IPS DF 6.9 (cell line): ENCODE measurements around the gene FHOD3.

Source experiments
- DNase-seq: peaks from one replicate; pipeline ENCODE4 v3.0.0-alpha.2; 2013; ENCODE audit warnings: low read depth, low spot score
- H3K27ac ChIP-seq: one replicate; pipeline ENCODE4 v1.5.1; 2013; ENCODE audit warnings: low read length, control low read depth
- H3K27me3 ChIP-seq: 2 replicates; pipeline ENCODE4 v1.6.1; 2013; ENCODE audit warnings: mild to moderate bottlenecking, low read length; ENCODE audit not compliant: control insufficient read depth, insufficient read depth
- H3K36me3 ChIP-seq: 2 replicates; pipeline ENCODE4 v1.6.1; 2013; ENCODE audit warnings: low read length; ENCODE audit not compliant: control insufficient read depth, insufficient read depth
- H3K4me1 ChIP-seq: 2 replicates; pipeline ENCODE4 v1.6.1; 2013; ENCODE audit warnings: low read length; ENCODE audit not compliant: control insufficient read depth, insufficient read depth
- H3K4me3 ChIP-seq: 2 replicates; pipeline ENCODE4 v1.5.1; 2013; ENCODE audit warnings: mild to moderate bottlenecking, low read length
- H3K9me3 ChIP-seq: 2 replicates; pipeline ENCODE4 v1.6.1; 2013; ENCODE audit warnings: low read length, inconsistent platforms; ENCODE audit not compliant: control insufficient read depth, insufficient read depth
- WGBS: extraction: QIAGEN DNeasy Blood & Tissue Kit; methylation state at CpG from one replicate; pipeline ENCODE4 v1.1.7; 2013; ENCODE audit warnings: mixed read lengths, missing lambda C conversion rate; ENCODE audit not compliant: insufficient read length, insufficient coverage; 5-methylcytosine and 5-hydroxymethylcytosine counted together

The FHOD3 gene

DNA sequence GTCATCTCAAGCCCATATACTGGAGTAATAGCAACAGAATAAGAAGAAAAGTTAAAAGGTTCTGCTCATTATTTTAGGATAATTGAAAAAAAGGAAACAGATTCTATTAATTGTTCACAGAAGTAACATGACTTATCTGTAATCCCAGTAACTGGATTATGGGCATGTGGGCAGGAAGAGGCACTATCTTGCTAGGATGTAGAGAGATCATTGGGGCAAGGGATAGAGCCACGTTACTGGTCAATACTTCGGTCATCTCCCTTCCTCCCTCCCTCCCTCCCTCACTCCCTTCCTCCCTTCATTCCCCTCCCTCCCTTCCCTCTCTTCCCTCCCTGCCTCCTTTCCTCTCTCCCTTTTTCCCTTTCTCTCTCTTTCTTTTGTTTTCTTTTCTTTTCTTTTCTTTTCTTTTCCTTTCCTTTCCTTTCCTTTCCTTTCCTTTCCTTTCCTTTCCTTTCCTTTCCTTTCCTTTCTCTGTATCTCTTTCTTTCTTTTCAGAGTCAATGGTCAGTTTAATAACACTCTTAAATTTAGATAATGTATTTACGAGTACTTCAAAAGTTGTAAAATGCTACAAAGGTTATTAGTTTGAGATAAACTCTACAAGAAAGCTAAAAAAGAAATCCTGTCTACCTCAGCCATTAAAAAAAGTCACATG, 82.8 kb downstream of the FHOD3 start:
- WGBS = no CpG with 5 or more reads among the region's 3 CpGs
- H3K27ac ChIP-seq = no peak overlapping the region
- H3K27me3 ChIP-seq = no peaks in the 10 kb centered on the region
- no peaks in the 10 kb centered on the region for H3K9me3 ChIP-seq
- no peak overlapping the region for H3K4me3 ChIP-seq
- H3K36me3 ChIP-seq = no peaks in the 10 kb centered on the region
- no peaks in the 10 kb centered on the region for H3K4me1 ChIP-seq
- no peak for DNase-seq

- no peak overlapping the region for H3K4me3 ChIP-seq
- WGBS = no CpG with 5 or more reads among the region's 4 CpGs
- DNase-seq = no peak
- no peaks in the 10 kb centered on the region for H3K36me3 ChIP-seq
- no peaks in the 10 kb centered on the region for H3K27me3 ChIP-seq
- no peaks in the 10 kb centered on the region for H3K9me3 ChIP-seq
- no peak overlapping the region for H3K27ac ChIP-seq
- no peaks in the 10 kb centered on the region for H3K4me1 ChIP-seq
These were observed 83.6 kb downstream of the FHOD3 start for GRCh38 chr18:36381075-36381474.

DNA sequence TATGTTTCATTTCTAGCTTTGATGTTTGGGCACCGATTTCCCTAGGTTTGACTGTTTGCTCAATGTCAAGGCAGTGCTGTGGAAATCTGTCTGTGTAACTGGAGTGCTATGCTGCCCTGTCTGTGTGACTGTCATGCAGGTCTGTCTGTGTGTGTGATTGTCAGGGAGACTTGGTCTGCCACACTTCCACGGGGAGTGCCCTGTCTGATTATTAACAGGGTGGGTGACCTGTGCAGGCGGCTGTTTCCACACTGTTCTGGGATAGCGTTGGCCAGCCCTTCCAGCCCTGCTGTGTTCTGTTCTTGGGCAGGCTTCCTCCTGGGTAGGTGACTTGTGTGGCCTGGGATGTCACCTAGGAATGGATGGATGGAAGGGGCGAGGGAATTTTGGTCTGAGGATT, 85.3 kb downstream of the FHOD3 start:
- Histone ChIP-seq H3K27ac (no peak overlapping the region), H3K4me3 (no peak overlapping the region; the same call in 1 of the 2 replicates), H3K4me1 (no peaks in the 10 kb centered on the region), H3K27me3 (no peaks in the 10 kb centered on the region; the same call in 1 of the 2 replicates), H3K9me3 (no peaks in the 10 kb centered on the region), H3K36me3 (no peaks in the 10 kb centered on the region)
- DNase-seq = no peak
- whole genome bisulfite sequencing = no CpG with 5 or more reads among the region's 5 CpGs

DNA sequence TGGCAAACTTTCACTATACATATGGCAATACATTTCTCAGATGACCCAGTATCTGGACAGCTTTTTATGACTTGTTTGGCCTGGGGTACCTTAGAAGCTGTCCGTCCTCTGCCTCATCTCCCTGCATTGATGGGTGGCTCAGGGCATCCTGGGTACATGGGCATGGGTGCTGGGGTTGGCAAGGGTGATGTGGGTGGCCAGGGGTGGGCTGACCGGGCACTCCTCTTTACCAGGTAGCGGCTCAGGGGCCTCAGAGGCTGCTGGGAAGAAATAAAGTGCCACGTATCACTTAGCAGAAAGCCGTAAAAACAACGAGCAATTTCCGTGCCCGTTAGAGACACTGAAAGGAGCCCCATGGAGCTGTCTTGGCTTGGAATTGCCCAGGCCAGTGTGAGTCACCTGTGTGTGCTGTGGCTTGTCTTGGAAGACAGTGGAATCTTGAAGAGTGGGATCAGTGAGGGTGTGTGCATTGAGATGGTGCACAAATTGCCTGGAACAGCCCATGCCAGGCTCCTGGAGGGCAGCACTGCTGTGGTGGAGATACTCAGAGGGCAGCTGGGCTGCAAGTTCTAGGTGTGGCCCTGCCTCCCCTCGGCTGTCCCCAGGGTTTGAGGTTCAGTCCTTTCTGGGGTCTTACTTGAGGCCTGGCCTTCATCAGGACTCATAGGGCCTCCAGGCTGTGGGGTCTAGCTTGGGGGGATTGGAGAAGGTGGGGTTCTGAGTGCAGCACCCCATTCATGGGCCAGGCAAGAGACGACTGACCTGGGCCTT, 88.8 kb downstream of the FHOD3 start:
- no peaks in the 10 kb centered on the region for H3K4me1 ChIP-seq
- H3K27ac ChIP-seq = no peak overlapping the region
- H3K4me3 ChIP-seq = no peak overlapping the region
- no peak for DNase-seq
- H3K36me3 ChIP-seq = no peaks in the 10 kb centered on the region
- no peaks in the 10 kb centered on the region for H3K9me3 ChIP-seq
- WGBS = no CpG with 5 or more reads among the region's 10 CpGs
- no peaks in the 10 kb centered on the region; the same call in 1 of the 2 replicates for H3K27me3 ChIP-seq

DNA sequence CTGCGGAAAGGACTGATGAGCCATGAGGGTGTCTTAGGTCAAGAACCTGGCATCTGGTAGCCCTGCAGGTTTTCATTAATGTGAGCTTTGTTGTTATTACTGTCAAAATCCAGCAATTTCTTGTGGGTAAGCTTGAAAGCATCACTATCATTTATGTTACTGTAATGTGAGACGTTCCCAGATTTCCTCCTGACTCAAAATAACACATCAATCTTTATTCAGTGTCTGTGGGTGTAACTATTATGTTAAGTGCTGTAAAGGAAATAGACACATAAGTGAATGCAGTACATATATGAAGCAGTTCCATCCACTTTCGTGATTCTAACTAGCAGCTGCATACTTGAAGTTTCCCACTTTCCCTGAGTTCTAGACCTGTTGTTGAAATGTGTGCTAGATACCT, 89.8 kb downstream of the FHOD3 start:
- no CpG with 5 or more reads among the region's 3 CpGs for WGBS
- Histone ChIP-seq H3K4me1 (no peaks in the 10 kb centered on the region), H3K27me3 (no peaks in the 10 kb centered on the region; the same call in 1 of the 2 replicates), H3K4me3 (no peak overlapping the region), H3K27ac (no peak overlapping the region), H3K9me3 (no peaks in the 10 kb centered on the region), H3K36me3 (no peaks in the 10 kb centered on the region)
- DNase-seq = no peak

- WGBS = no CpG with 5 or more reads among the region's 4 CpGs
- no peak overlapping the region for H3K27ac ChIP-seq
These were observed 90.8 kb downstream of the FHOD3 start for GRCh38 chr18:36388310-36388709.

GRCh38 chr18:36389027-36389426, 91.5 kb downstream of the FHOD3 start:
- DNase-seq = no peak
- Histone ChIP-seq H3K9me3 (no peaks in the 10 kb centered on the region), H3K36me3 (no peaks in the 10 kb centered on the region), H3K27ac (no peak overlapping the region), H3K27me3 (no peaks in the 10 kb centered on the region; the same call in 1 of the 2 replicates), H3K4me3 (no peak overlapping the region), H3K4me1 (no peaks in the 10 kb centered on the region)
- WGBS = no CpG with 5 or more reads among the region's 7 CpGs

More at GRCh38 chr18:36388310-36388709, 90.8 kb downstream of the FHOD3 start:
- DNase-seq = no peak
- H3K9me3 ChIP-seq = no peaks in the 10 kb centered on the region
- no peaks in the 10 kb centered on the region for H3K36me3 ChIP-seq
- no peak overlapping the region for H3K4me3 ChIP-seq
- no peaks in the 10 kb centered on the region; the same call in 1 of the 2 replicates for H3K27me3 ChIP-seq
- no peaks in the 10 kb centered on the region for H3K4me1 ChIP-seq

DNA sequence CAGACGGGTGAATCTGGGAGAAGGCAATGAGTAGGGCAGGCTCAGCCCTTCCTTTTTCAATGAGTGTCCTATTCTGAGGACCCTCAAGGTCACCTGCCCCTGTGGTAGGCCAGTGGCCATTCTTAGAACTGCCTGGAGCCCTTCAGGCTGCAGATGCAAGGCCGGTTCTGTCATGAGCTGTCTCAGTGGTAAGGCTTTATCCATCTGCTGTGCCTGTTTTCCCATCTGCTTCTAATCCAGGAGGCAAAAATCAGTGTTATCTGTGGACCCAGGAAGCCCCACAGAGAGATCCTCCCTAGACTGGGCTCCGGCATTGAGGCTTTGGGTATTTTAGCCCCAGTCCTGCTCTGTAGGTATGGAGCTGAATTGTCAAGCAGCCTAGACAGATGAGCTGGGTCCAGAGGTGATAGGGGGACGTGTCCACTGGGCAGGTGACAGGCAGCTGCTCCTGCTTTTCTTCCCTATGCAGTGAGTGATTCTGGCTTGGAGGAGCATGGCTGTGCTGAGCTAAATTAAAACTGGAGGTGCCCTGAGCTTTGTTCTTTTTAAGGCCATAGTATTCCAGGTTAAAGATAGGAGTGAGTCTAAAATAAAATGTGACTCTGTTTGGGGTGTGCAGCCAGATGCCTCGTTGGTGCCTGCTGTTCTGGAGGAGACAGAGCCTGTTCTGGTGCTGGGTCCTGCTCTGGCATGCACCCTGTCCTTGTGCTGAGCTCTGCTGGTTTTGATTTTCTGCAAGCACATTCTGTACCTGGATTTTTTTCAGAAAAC, 92.5 kb downstream of the FHOD3 start:
- Histone ChIP-seq H3K9me3 (no peaks in the 10 kb centered on the region), H3K27me3 (no peaks in the 10 kb centered on the region; the same call in 1 of the 2 replicates), H3K27ac (no peak overlapping the region), H3K4me1 (no peaks in the 10 kb centered on the region), H3K4me3 (no peak overlapping the region), H3K36me3 (no peaks in the 10 kb centered on the region)
- no peak for DNase-seq
- whole genome bisulfite sequencing = no CpG with 5 or more reads among the region's 5 CpGs

GRCh38 chr18:36391426-36392145, 94.1 kb downstream of the FHOD3 start:
- no peaks in the 10 kb centered on the region for H3K4me1 ChIP-seq
- H3K27me3 ChIP-seq = no peaks in the 10 kb centered on the region; the same call in 1 of the 2 replicates
- H3K9me3 ChIP-seq = no peaks in the 10 kb centered on the region
- no peak for DNase-seq
- no CpG with 5 or more reads among the region's 7 CpGs for WGBS
- H3K27ac ChIP-seq = no peak overlapping the region
- no peak overlapping the region for H3K4me3 ChIP-seq
- no peaks in the 10 kb centered on the region for H3K36me3 ChIP-seq
